Left ventricle myocardium inferior (tissue), 1 donor: ENCODE results near the gene NR3C1. TPM values are rescaled to one million over a fixed set of nuclear protein-coding genes. Genes with fewer than 3 reads are reported as not detected.

Experiments
- DNase-seq: peaks from one replicate; pipeline ENCODE4 v3.0.0-alpha.2; 2020
- H3K27ac ChIP-seq: fragments of 200-600 bp; replicated peaks from 2 replicates; pipeline ENCODE4 v1.8.0; 2021
- H3K27me3 ChIP-seq: fragments of 200-600 bp; 2 replicates; pipeline ENCODE4 v1.8.0; 2021; ENCODE audit warnings: low read depth
- H3K36me3 ChIP-seq: fragments of 200-600 bp; 2 replicates; pipeline ENCODE4 v1.8.0; 2021
- H3K4me1 ChIP-seq: fragments of 200-600 bp; 2 replicates; pipeline ENCODE4 v1.8.0; 2021
- H3K4me3 ChIP-seq: fragments of 200-600 bp; 2 replicates; pipeline ENCODE4 v1.8.0; 2021; ENCODE audit warnings: mild to moderate bottlenecking, moderate library complexity
- H3K9me3 ChIP-seq: fragments of 200-600 bp; replicated peaks from 2 replicates; pipeline ENCODE4 v1.8.0; 2021
- intact Hi-C: fragments of 100-400 bp; cut with micrococcal nuclease; formaldehyde crosslinking; loops from one replicate; pipeline ENCODE4 v1.11.0; 2022
- total RNA-seq: library from RNA; stranded (reverse); fragmentation: NEBNext Ultra II Directional; extraction: Animal tissue kit (Norgen Biotek cat#: 25700); gene quantifications from one replicate; pipeline ENCODE4 v1.2.1, GENCODE V29; 2021
- TF ChIP-seq, protein P1 (sequence below): fragments of 200-600 bp; IDR thresholded peaks from 2 replicates; pipeline ENCODE4 v1.8.0; 2021; ENCODE audit warnings: antibody characterized with exemption, mild to moderate bottlenecking, borderline replicate concordance
- donor health status: DM: no; HTN: yes; CAD: no; lungs with severe emphysema.

Gene NR3C1
- total RNA-seq, 1 donor from 2014 or later = 44.9 TPM

DNA sequence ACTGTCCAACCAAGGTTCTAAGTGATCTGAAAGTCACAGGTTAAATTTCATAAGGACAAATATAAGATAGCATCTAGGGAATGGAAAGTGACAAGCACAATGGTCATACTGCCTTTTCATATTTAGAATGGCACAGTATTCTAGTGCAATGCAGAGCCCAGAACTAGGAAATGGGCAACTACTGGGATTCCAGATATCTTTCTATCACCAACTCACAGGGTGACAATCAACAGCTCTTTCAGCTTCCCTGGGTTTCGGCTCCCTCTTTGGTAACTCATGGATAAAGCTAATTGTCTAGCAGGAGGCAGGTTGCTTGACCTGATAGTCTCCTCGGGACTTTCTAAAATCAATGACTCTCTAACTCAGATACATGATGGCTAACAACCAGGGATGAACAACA lies 60.4 kb downstream of the NR3C1 start:
- TF ChIP-seq, protein P1, sequence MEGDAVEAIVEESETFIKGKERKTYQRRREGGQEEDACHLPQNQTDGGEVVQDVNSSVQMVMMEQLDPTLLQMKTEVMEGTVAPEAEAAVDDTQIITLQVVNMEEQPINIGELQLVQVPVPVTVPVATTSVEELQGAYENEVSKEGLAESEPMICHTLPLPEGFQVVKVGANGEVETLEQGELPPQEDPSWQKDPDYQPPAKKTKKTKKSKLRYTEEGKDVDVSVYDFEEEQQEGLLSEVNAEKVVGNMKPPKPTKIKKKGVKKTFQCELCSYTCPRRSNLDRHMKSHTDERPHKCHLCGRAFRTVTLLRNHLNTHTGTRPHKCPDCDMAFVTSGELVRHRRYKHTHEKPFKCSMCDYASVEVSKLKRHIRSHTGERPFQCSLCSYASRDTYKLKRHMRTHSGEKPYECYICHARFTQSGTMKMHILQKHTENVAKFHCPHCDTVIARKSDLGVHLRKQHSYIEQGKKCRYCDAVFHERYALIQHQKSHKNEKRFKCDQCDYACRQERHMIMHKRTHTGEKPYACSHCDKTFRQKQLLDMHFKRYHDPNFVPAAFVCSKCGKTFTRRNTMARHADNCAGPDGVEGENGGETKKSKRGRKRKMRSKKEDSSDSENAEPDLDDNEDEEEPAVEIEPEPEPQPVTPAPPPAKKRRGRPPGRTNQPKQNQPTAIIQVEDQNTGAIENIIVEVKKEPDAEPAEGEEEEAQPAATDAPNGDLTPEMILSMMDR = no peak
- no peaks in the 10 kb centered on the region for H3K36me3 ChIP-seq
- no peak for DNase-seq
- no peaks in the 10 kb centered on the region for H3K9me3 ChIP-seq
- intact Hi-C loops = no loop called here
- peaks cover 97% of the 10 kb centered on the region for H3K4me1 ChIP-seq
- H3K27ac ChIP-seq = peak overlapping the region; percentile 79
- no peak overlapping the region for H3K4me3 ChIP-seq
- H3K27me3 ChIP-seq = no peaks in the 10 kb centered on the region

DNA sequence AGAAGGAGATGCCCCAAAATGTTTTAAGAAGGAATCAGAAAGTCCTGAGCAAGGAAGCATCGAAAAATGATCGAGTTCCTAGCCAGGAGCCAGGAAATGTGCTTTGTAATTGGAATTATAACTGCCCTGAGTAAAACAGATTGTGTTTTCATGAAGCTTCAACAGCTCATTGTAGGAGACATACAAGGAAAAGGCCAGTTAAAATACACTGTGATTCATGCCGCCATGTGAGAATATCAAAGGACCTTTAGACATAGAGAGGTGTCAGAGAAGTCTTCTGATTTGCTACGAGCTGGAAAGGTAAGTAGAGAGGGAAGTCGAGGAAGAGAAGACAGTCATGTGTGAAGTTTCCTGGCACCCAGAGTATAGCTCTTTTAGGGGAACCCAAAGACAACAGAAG lies 60.9 kb downstream of the NR3C1 start:
- intact Hi-C loops = no loop called here
- no peak for DNase-seq
- Histone ChIP-seq H3K4me3 (no peak overlapping the region), H3K27ac (peak overlapping the region; percentile 79), H3K9me3 (no peaks in the 10 kb centered on the region), H3K36me3 (no peaks in the 10 kb centered on the region), H3K27me3 (no peaks in the 10 kb centered on the region), H3K4me1 (peaks cover 97% of the 10 kb centered on the region)
- TF ChIP-seq, protein P1 = no peak

DNA sequence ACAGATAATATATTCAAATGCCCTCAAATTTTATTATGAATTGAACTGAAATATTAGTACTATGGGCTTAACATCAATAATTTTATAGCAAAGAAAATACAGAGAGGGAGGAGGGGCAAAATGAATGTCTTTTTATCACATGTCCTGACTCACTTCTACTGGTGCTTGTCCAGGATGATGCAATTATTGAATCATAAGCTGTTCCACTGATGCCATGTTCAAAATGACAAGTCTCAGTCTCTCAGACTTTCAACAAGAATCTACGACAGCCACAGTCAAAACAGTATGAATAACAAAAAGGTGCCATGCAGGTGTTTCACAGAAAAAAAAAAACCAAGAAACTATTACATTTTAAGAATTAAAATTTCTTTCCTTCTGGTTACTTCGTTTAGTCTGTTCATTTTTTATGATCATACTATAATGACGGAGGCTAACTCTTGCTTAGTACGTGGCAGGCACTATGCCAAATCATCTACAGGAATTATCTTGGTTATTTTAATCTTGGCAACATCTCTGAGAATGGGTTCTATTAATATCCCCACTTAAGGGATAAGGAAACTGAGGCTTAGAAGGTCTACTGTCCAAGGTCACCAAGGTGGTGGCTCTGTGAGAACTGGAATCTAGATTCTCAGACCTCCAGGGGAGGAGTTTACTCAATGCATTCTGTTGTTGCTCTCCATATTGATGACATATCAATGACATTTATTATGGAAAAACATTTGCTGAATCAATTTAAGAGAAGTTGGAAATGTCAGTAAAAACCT lies 61.5 kb downstream of the NR3C1 start:
- Histone ChIP-seq H3K27ac (peak overlapping the region; percentile 79), H3K36me3 (no peaks in the 10 kb centered on the region), H3K27me3 (no peaks in the 10 kb centered on the region), H3K4me3 (peak overlapping the region; percentile 3), H3K9me3 (no peaks in the 10 kb centered on the region), H3K4me1 (peaks cover 96% of the 10 kb centered on the region)
- no peak for DNase-seq
- TF ChIP-seq, protein P1 = no peak
- intact Hi-C loops = no loop called here

DNA sequence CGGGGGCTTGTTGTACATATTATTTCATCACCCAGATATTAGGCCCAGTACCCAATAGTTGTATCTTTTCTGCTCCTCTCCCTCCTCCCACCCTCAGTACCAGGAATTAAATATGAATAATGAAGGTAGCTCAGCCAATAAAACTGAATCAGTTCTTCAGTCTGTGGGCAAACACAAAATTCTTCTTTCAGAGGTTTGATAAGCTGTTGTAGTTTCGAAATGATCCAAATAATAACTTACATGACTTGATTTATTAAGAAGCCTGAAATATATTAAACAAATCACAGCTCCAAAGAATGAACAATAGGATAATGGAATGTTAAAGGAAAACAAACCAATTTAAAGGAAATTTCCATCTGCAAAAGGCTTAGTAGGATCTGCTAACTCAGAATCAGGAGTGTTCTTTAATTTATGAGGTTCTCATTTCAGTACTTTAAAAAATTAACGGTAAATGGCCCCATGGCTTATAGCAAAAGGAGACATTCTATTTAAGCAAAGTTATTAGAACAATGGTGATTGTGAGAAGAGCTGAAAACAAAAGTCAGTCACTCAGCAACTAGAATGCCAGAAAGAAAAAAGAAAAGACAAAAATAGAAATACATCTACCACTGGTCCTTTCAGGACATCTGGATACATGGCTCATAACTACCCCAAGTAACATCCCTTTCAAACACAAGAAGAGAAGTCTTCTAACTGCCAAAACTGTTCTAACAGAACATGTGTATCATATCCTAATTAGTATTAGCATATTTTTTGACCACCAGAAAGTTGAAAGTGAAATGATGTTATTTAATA lies 62.4 kb downstream of the NR3C1 start:
- TF ChIP-seq, protein P1 = no peak
- H3K4me3 ChIP-seq = peak overlapping the region; percentile 3
- intact Hi-C loops = no loop called here
- peak overlapping the region; percentile 79 for H3K27ac ChIP-seq
- no peaks in the 10 kb centered on the region for H3K9me3 ChIP-seq
- no peaks in the 10 kb centered on the region for H3K27me3 ChIP-seq
- no peak for DNase-seq
- no peaks in the 10 kb centered on the region for H3K36me3 ChIP-seq
- peaks cover 96% of the 10 kb centered on the region for H3K4me1 ChIP-seq

DNA sequence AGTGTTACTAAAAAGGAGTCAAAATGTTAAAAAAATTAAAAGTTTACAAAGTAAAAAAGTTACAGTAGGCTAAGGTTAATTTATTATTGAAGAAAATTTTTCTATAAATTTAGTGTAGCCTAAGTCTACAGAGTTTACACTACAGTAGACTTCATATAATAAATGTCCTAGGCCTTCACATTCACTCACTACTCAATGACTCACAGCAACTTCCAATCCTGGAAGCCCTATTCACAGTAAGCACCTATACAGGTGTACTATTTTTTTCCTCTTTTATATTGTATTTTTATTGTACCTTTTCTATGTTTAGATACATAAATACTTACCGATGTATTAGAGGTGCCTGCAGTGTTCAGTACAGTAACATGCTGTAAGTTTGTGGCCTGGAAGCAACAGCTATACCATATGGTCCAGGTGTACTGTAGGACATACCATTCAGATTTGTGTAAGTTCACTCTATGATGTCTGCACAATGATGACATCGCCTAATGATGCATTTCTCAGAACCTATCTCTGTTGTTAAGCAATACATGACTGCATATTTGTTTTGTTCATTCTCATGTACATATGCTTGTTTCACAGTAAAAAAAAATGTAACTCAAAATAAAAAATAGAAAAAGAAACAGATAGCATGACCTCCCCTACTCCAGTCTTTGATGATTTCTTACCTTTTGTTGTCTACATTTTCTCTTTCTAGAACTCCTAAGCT lies 64.7 kb downstream of the NR3C1 start:
- peak overlapping the region; percentile 7 for H3K27ac ChIP-seq
- H3K36me3 ChIP-seq = no peaks in the 10 kb centered on the region
- intact Hi-C loops = no loop called here
- TF ChIP-seq, protein P1 = no peak
- peaks cover 89% of the 10 kb centered on the region for H3K4me1 ChIP-seq
- H3K27me3 ChIP-seq = no peaks in the 10 kb centered on the region
- no peak for DNase-seq
- H3K4me3 ChIP-seq = no peak overlapping the region
- no peaks in the 10 kb centered on the region for H3K9me3 ChIP-seq
